Endothelial cell of umbilical vein (primary cell): Measurements from ENCODE around the gene GIT2. TPM values are rescaled to one million over a fixed set of nuclear protein-coding genes. Genes with fewer than 3 reads are reported as not detected.

Experiments used
- BruUV-seq: library from RNA; stranded (reverse); fragments of 400-500 nt; replicated peaks from 2 replicates; lab custom pipeline; 2021; lab: Mats Ljungman, UMichigan
- CTCF ChIA-PET: fragments of 300-600, 350-600 bp; sonication (Branson Sonifier 250); formaldehyde crosslinking; loops from one replicate; lab custom pipeline; 2021; ENCODE audit warnings: antibody characterized with exemption, inconsistent platforms; lab: Charles Lee
- POLR2A ChIA-PET: fragments of 300-600, 350-600 bp; sonication (Branson Sonifier 250); formaldehyde crosslinking; loops from one replicate; lab custom pipeline; 2021; ENCODE audit warnings: antibody characterized with exemption, inconsistent platforms; lab: Charles Lee
- DNase-seq: peaks from one replicate; pipeline ENCODE4 v3.0.0-alpha.2; 2011; ENCODE audit warnings: low read depth, low spot score
- FAIRE-seq: peaks from 2 replicates; lab custom pipeline; 2011; peaks lifted over from hg19 to GRCh38; lab: Jason Lieb, UNC
- H2AFZ ChIP-seq: 2 replicates; pipeline ENCODE4 v1.6.0; 2012; ENCODE audit warnings: low read depth, low read length, control low read depth, inconsistent platforms
- H3K27ac ChIP-seq: 2 replicates; pipeline ENCODE4 v1.5.1; 2011; ENCODE audit warnings: low read depth, mild to moderate bottlenecking, control low read depth, low read length, moderate library complexity; ENCODE audit not compliant: insufficient read depth
- H3K27me3 ChIP-seq, 2 experiments: 2 replicates each; pipeline versions ENCODE4 v1.6.0 to v1.6.1; 2011; ENCODE audit warnings: low read length in 2 of 2, mixed read lengths in 1 of 2; ENCODE audit not compliant: control insufficient read depth in 2 of 2, insufficient read depth in 2 of 2
- H3K36me3 ChIP-seq, 2 experiments: 2 replicates in 1 of 2; 3 replicates in 1 of 2; pipeline ENCODE4 v1.5.1; 2011; ENCODE audit warnings: low read length in 2 of 2, mild to moderate bottlenecking in 1 of 2, moderate library complexity in 1 of 2; ENCODE audit not compliant: control insufficient read depth in 2 of 2, insufficient read depth in 2 of 2; ENCODE audit errors: extremely low read depth in 1 of 2
- H3K4me1 ChIP-seq: 3 replicates; pipeline ENCODE4 v1.5.1; 2011; ENCODE audit warnings: mild to moderate bottlenecking, low read length; ENCODE audit not compliant: control insufficient read depth, insufficient read depth; ENCODE audit errors: extremely low read depth
- H3K4me2 ChIP-seq: 2 replicates; pipeline ENCODE4 v1.6.1; 2011; ENCODE audit warnings: low read length, control low read depth, mixed read lengths; ENCODE audit not compliant: insufficient read depth
- H3K4me3 ChIP-seq, 3 experiments: fragments of 200-600 bp in 1 of 3; sonication (generic), shearing (Covaris generic) in 1 of 3; replicated peaks in 1 of 3; 2 replicates each; pipeline ENCODE4 v1.5.1; 2011 to 2016; ENCODE audit warnings: control low read depth in 3 of 3, low read length in 3 of 3, mild to moderate bottlenecking in 2 of 3, inconsistent platforms in 1 of 3, low read depth in 1 of 3, moderate library complexity in 1 of 3; ENCODE audit not compliant: insufficient read depth in 1 of 3
- H3K79me2 ChIP-seq: 2 replicates; pipeline ENCODE4 v1.6.0; 2012; ENCODE audit warnings: low read length, inconsistent platforms; ENCODE audit not compliant: control insufficient read depth, insufficient read depth
- H3K9ac ChIP-seq: replicated peaks from 2 replicates; pipeline ENCODE3; 2011; ENCODE audit warnings: low read length, control low read depth; ENCODE audit not compliant: insufficient read depth; ENCODE audit errors: extremely low read depth
- H3K9me1 ChIP-seq: replicated peaks from 3 replicates; pipeline ENCODE4 v1.6.0; 2011; ENCODE audit warnings: mild to moderate bottlenecking, low read length; ENCODE audit not compliant: control insufficient read depth, insufficient read depth; ENCODE audit errors: extremely low read depth
- H3K9me3 ChIP-seq: replicated peaks from 2 replicates; pipeline ENCODE4 v1.5.1; 2012; ENCODE audit warnings: low read length, inconsistent platforms; ENCODE audit not compliant: control insufficient read depth, insufficient read depth
- H4K20me1 ChIP-seq: replicated peaks from 2 replicates; pipeline ENCODE3; 2011; ENCODE audit warnings: mild to moderate bottlenecking, low read length; ENCODE audit not compliant: control insufficient read depth, insufficient read depth; ENCODE audit errors: extremely low read depth
- CTCF ChIP-seq, 2 donors: IDR thresholded peaks; 1 replicate in 1 of 2; 2 replicates in 1 of 2; pipeline ENCODE4 v1.5.1; 2011; ENCODE audit warnings: low read length in 2 of 2, mild to moderate bottlenecking in 2 of 2, moderate library complexity in 2 of 2, control low read depth in 1 of 2, inconsistent platforms in 1 of 2, low read depth in 1 of 2; ENCODE audit not compliant: insufficient read depth in 1 of 2; ENCODE audit errors: extremely low read depth in 1 of 2
- EZH2 ChIP-seq: IDR thresholded peaks from 2 replicates; pipeline ENCODE4 v1.6.1; 2012; ENCODE audit warnings: borderline replicate concordance, low read depth, mild to moderate bottlenecking, moderate library complexity, low read length, inconsistent platforms; ENCODE audit not compliant: severe bottlenecking
- FOS ChIP-seq: IDR thresholded peaks from 2 replicates; pipeline ENCODE4 v1.6.1; 2011; ENCODE audit warnings: mild to moderate bottlenecking, low read length, moderate library complexity, borderline replicate concordance; ENCODE audit not compliant: insufficient read depth
- GATA2 ChIP-seq: IDR thresholded peaks from 2 replicates; pipeline ENCODE4 v1.7.0; 2011; ENCODE audit warnings: low read depth, mild to moderate bottlenecking, moderate library complexity, mixed read lengths, low read length; ENCODE audit not compliant: insufficient read length, insufficient read depth
- JUN ChIP-seq: IDR thresholded peaks from 2 replicates; pipeline ENCODE4 v1.6.1; 2011; ENCODE audit warnings: borderline replicate concordance, low read depth; ENCODE audit not compliant: insufficient read length, insufficient read depth
- MAX ChIP-seq: IDR thresholded peaks from 2 replicates; pipeline ENCODE4 v1.6.1; 2011; ENCODE audit not compliant: insufficient read depth, insufficient read length
- MYC ChIP-seq: IDR thresholded peaks from one replicate; pipeline ENCODE4 v1.6.1; 2011; ENCODE audit warnings: mild to moderate bottlenecking, low read depth, low read length
- POLR2A ChIP-seq: IDR thresholded peaks from 2 replicates; pipeline ENCODE4 v1.6.1; 2012; ENCODE audit warnings: low read depth, mild to moderate bottlenecking, control low read depth, low read length
- POLR2AphosphoS5 ChIP-seq: IDR thresholded peaks from 2 replicates; pipeline ENCODE4 v1.6.1; 2012; ENCODE audit warnings: low read depth, mild to moderate bottlenecking, control low read depth, low read length, moderate library complexity; ENCODE audit not compliant: insufficient read depth
- dilution Hi-C: fragments of 300-500 bp; cut with MboI; formaldehyde crosslinking; loops from one replicate; pipeline ENCODE4 v1.15.0; 2019; ENCODE audit warnings: low sequenced_read_pairs; ENCODE audit not compliant: extremely low pct_ligation_motif_present
- intact Hi-C: fragments of 100-400 bp; cut with micrococcal nuclease; formaldehyde crosslinking; loops from one replicate; pipeline ENCODE4 v1.10.0; 2022
- polyA plus RNA-seq, 4 experiments: library from polyadenylated mRNA; depleted of rRNA in 3 of 4; stranded (reverse) in 3 of 4; unstranded in 1 of 4; fragments of >200 nt; gene quantifications; 2 replicates each; pipeline versions ENCODE4 v1.2.1 to v1.2.3, GENCODE V29; 2011 to 2012; ENCODE audit warnings: missing spikeins in 1 of 4
- total RNA-seq: library from RNA; stranded (reverse); gene quantifications from 2 replicates; pipeline ENCODE4 v1.2.3, GENCODE V29; 2021

GIT2 gene
- total and polyA plus RNA-seq, 2 donors (not counting 3 experiments of a cell fraction or from before 2014, with no cell fraction given): 37.3 to 77.2 TPM

GRCh38 chr12:109953656-109954055 is 42.5 kb downstream of the GIT2 start:
- Histone ChIP-seq H3K4me2 (no peak overlapping the region), H3K4me1 (no peaks in the 10 kb centered on the region), H3K36me3 (peaks cover 26 to 32% of the 10 kb centered on the region in 2 experiments), H3K4me3 (no peak overlapping the region), H3K27me3 (no peaks in the 10 kb centered on the region), H4K20me1 (no peaks in the 10 kb centered on the region), H3K9me1 (no peaks in the 10 kb centered on the region), H3K9ac (no peak overlapping the region), H3K79me2 (no peaks in the 10 kb centered on the region), H2AFZ (no peak overlapping the region), H3K27ac (no peak overlapping the region), H3K9me3 (no peaks in the 10 kb centered on the region)
- ChIA-PET CTCF (no interaction called here), POLR2A (no interaction called here)
- intact Hi-C loops: no loop called here
- dilution Hi-C loops: no loop called here
- no TSS peak for BruUV-seq
- no peak for TF ChIP-seq FOS
- DNase-seq (no peak), FAIRE-seq (no peak)

- POLR2A ChIA-PET: no interaction called here
- FAIRE-seq: no peak
- H3K27ac ChIP-seq: no peak overlapping the region
- intact Hi-C loops (no loop called here), dilution Hi-C loops (no loop called here)
- H3K4me3 ChIP-seq: no peak overlapping the region
- H3K27me3 ChIP-seq: no peaks in the 10 kb centered on the region
- H3K4me2 ChIP-seq: no peak overlapping the region
- peaks cover 32 to 36% of the 10 kb centered on the region in 2 experiments for H3K36me3 ChIP-seq
- no peaks in the 10 kb centered on the region for H3K79me2 ChIP-seq
- no TSS peak for BruUV-seq
- H2AFZ ChIP-seq: no peak overlapping the region
- no peaks in the 10 kb centered on the region for H3K9me3 ChIP-seq
- H3K9ac ChIP-seq: no peak overlapping the region
- H3K9me1 ChIP-seq: no peaks in the 10 kb centered on the region
- TF ChIP-seq GATA2 (no peak), JUN (no peak), POLR2AphosphoS5 (no peak), EZH2 (no peak), MYC (no peak), MAX (no peak), POLR2A (no peak), FOS (no peak), CTCF (IDR thresholded peaks at IDR 0.05; ENCODE audit: extremely low read depth in 1 of 2, insufficient read depth in 1 of 2, low read depth in 1 of 2, low read length in 2 of 2) (no peak)
- no peak for DNase-seq
- no peaks in the 10 kb centered on the region for H3K4me1 ChIP-seq
- CTCF ChIA-PET: no interaction called here
- no peaks in the 10 kb centered on the region for H4K20me1 ChIP-seq
These were observed 43.3 kb downstream of the GIT2 start for GRCh38 chr12:109952873-109953272.
